ENCODE data around the gene OR9Q2. TPM values are rescaled to one million over a fixed set of nuclear protein-coding genes. Genes with fewer than 3 reads are reported as not detected.
"Not testable (repeated sequence)": the region's sequence is repeated elsewhere in the genome, so short reads cannot be mapped to it uniquely, and the experiment has no call there.

OR9Q2 gene
- polyA plus RNA-seq (ENCODE audit: insufficient read depth in 1 of 5, insufficient read length in 5 of 5, low replicate concordance in 1 of 5) = not detected
- long read RNA-seq, donor 1 = 0 reads
- long read RNA-seq, donor 2 = 0 reads
- long read RNA-seq, donor 3 = 0 reads
- long read RNA-seq, donor 4 = 0 reads
- long read RNA-seq, donor 5 = 0 reads
- long read RNA-seq, donor 6 = 0 reads
- long read RNA-seq, donor 7 = 0 reads
- long read RNA-seq, donor 8 = 0 reads

- no peak for DNase-seq
Observed at GRCh38 chr11:58188770-58189169, at the start of gene OR9Q2. Gene OR9Q2, plus strand, starts transcription at chr11:58189070. Its CDS starts 1,421 bp downstream, at chr11:58190491.

GRCh38 chr11:58142761-58143160 is 46.1 kb upstream of the OR9Q2 start:
- peak in 1 of 2 donors; percentile 30 for DNase-seq

- DNase-seq = no peak
Observed at GRCh38 chr11:58152781-58153180, 36.1 kb upstream of the OR9Q2 start.

GRCh38 chr11:58164389-58164788 is 24.5 kb upstream of the OR9Q2 start:
- no peak for DNase-seq

GRCh38 chr11:58164990-58165389 is 23.9 kb upstream of the OR9Q2 start:
- DNase-seq = no peak

- no peak for DNase-seq
Observed at GRCh38 chr11:58165504-58166106, 23.3 kb upstream of the OR9Q2 start.

- DNase-seq = no peak
Observed at GRCh38 chr11:58177409-58178054, 11.3 kb upstream of the OR9Q2 start.

GRCh38 chr11:58178444-58178843 is 10.4 kb upstream of the OR9Q2 start:
- DNase-seq = no peak

GRCh38 chr11:58179648-58180047 is 9.2 kb upstream of the OR9Q2 start:
- DNase-seq = no peak

GRCh38 chr11:58186938-58187337 is 1.9 kb upstream of the OR9Q2 start:
- no peak for DNase-seq

GRCh38 chr11:58192229-58192628 is 3.4 kb downstream of the OR9Q2 start:
- no peak for DNase-seq

GRCh38 chr11:58193391-58193790 is 4.5 kb downstream of the OR9Q2 start:
- no peak for DNase-seq

GRCh38 chr11:58195939-58196338 is 7.1 kb downstream of the OR9Q2 start:
- no peak for DNase-seq

- DNase-seq = no peak
Observed at GRCh38 chr11:58199271-58199670, 10.4 kb downstream of the OR9Q2 start.

- no peak for DNase-seq
Observed at GRCh38 chr11:58204042-58204441, 15.2 kb downstream of the OR9Q2 start, which contains the start of gene OR1S2. Gene OR1S2, minus strand, starts transcription at chr11:58204142. Its CDS starts 0 bp downstream, at chr11:58204142.

GRCh38 chr11:58212420-58212819 is 23.6 kb downstream of the OR9Q2 start, which contains the start of gene OR1S1:
Gene OR1S1, plus strand, starts transcription at chr11:58212720.
- DNase-seq = not testable (repeated sequence)

GRCh38 chr11:58216476-58216875 is 27.6 kb downstream of the OR9Q2 start:
- no peak for DNase-seq

GRCh38 chr11:58222721-58223120 is 33.9 kb downstream of the OR9Q2 start:
- no peak for DNase-seq

- no peak for DNase-seq
Observed at GRCh38 chr11:58227956-58228615, 39.2 kb downstream of the OR9Q2 start.

All from right lung (tissue), 10 donors.